K562 (cell line): ENCODE measurements around the gene NRN1L. TPM values are rescaled to one million over a fixed set of nuclear protein-coding genes. Genes with fewer than 3 reads are reported as not detected.

Experiments used
- DDX20 ChIP-seq: fragments of 450-650 bp; IDR thresholded peaks from 2 replicates; pipeline ENCODE4 v1.6.1; 2016; ENCODE audit warnings: missing genetic modification characterization, low read depth, mild to moderate bottlenecking, missing compliant biosample characterization, moderate library complexity
- EP400 ChIP-seq: fragments of 450-650 bp; IDR thresholded peaks from 2 replicates; pipeline ENCODE4 v1.6.1; 2017; ENCODE audit warnings: antibody characterized with exemption, mild to moderate bottlenecking, moderate library complexity
- GMEB1 ChIP-seq: fragments of 250-450 bp; sonication (Bioruptor Pico); IDR thresholded peaks from 2 replicates; pipeline ENCODE4 v1.4.0; 2020; ENCODE audit warnings: mild to moderate bottlenecking
- HMG20B ChIP-seq: fragments of 250-450 bp; sonication (Bioruptor Pico); IDR thresholded peaks from 2 replicates; pipeline ENCODE4 v1.5.0; 2021; ENCODE audit warnings: mild to moderate bottlenecking
- KDM4B ChIP-seq, 2 experiments: fragments of 450-650 bp in 1 of 2; sonication (generic) in 1 of 2; IDR thresholded peaks; 2 replicates each; pipeline ENCODE4 v1.6.1; 2016 to 2017; ENCODE audit warnings: borderline replicate concordance in 2 of 2, antibody characterized with exemption in 1 of 2, low read depth in 1 of 2, mild to moderate bottlenecking in 1 of 2
- MECOM ChIP-seq: fragments of 250-450 bp; sonication (Bioruptor Pico); IDR thresholded peaks from 2 replicates; pipeline ENCODE4 v1.8.0; 2022; ENCODE audit warnings: inconsistent platforms
- MYBL2 ChIP-seq, 2 experiments: fragments of 450-650 bp in 1 of 2; sonication (generic) in 1 of 2; formaldehyde crosslinking in 1 of 2; IDR thresholded peaks; 2 replicates each; pipeline versions ENCODE4 v1.6.1 to v1.8.1; 2017 to 2022; ENCODE audit warnings: borderline replicate concordance in 1 of 2, inconsistent platforms in 1 of 2, low read depth in 1 of 2, mild to moderate bottlenecking in 1 of 2, missing genetic modification reagents in 1 of 2, moderate library complexity in 1 of 2
- NFE2 ChIP-seq: IDR thresholded peaks from 2 replicates; pipeline ENCODE4 v1.6.1; 2014; ENCODE audit warnings: antibody characterized with exemption, low read depth
- PTRF ChIP-seq: fragments of 450-650 bp; IDR thresholded peaks from 2 replicates; pipeline ENCODE4 v1.6.1; 2016; ENCODE audit warnings: mild to moderate bottlenecking, missing genetic modification characterization, missing compliant biosample characterization
- RBFOX2 ChIP-seq: fragments of 200-400 bp; formaldehyde crosslinking; IDR thresholded peaks from 2 replicates; pipeline ENCODE4 v1.6.1; 2017; ENCODE audit warnings: low read depth, mild to moderate bottlenecking, low read length, moderate library complexity
- SMARCC2 ChIP-seq: fragments of 450-650 bp; IDR thresholded peaks from 2 replicates; pipeline ENCODE4 v1.6.1; 2017; ENCODE audit warnings: antibody characterized with exemption, moderate library complexity, mild to moderate bottlenecking, low read depth
- TAF1 ChIP-seq: IDR thresholded peaks from 2 replicates; pipeline ENCODE4 v1.6.1; 2011; ENCODE audit warnings: mild to moderate bottlenecking, low read length, moderate library complexity; ENCODE audit not compliant: insufficient read depth, control insufficient read depth, severe bottlenecking; ENCODE audit errors: extremely low read depth
- ZBTB1 ChIP-seq: sonication (generic); formaldehyde crosslinking; IDR thresholded peaks from 2 replicates; pipeline ENCODE4 v1.8.1; 2023; ENCODE audit warnings: missing genetic modification reagents, low read depth, mild to moderate bottlenecking, borderline replicate concordance
- ZBTB34 ChIP-seq: fragments of 250-450 bp; sonication (Bioruptor Pico); IDR thresholded peaks from 2 replicates; pipeline ENCODE4 v1.8.0; 2021; ENCODE audit warnings: mild to moderate bottlenecking, moderate library complexity
- ZBTB8A ChIP-seq: fragments of 450-650 bp; IDR thresholded peaks from 2 replicates; pipeline ENCODE4 v1.6.1; 2018; ENCODE audit warnings: mild to moderate bottlenecking, moderate library complexity; ENCODE audit not compliant: partially characterized antibody
- ZKSCAN8 ChIP-seq: fragments of 200-800 bp; sonication (Bioruptor generic); IDR thresholded peaks from 2 replicates; pipeline ENCODE4 v1.6.1; 2016; ENCODE audit warnings: missing genetic modification characterization, missing compliant biosample characterization
- ZNF197 ChIP-seq: fragments of 200-800 bp; sonication (Bioruptor generic); IDR thresholded peaks from 2 replicates; pipeline ENCODE4 v1.6.1; 2016; ENCODE audit warnings: low read depth, missing genetic modification characterization, missing compliant biosample characterization
- ZNF253 ChIP-seq: fragments of 250-450 bp; sonication (Bioruptor Pico); conservative IDR thresholded peaks from 2 replicates; pipeline ENCODE4 v1.6.1; 2021; ENCODE audit warnings: mild to moderate bottlenecking
- ZNF280A ChIP-seq: fragments of 450-650 bp; IDR thresholded peaks from 2 replicates; pipeline ENCODE4 v1.6.1; 2018; ENCODE audit warnings: mild to moderate bottlenecking, low read depth; ENCODE audit not compliant: partially characterized antibody
- ZNF311 ChIP-seq: fragments of 250-450 bp; sonication (Bioruptor Pico); IDR thresholded peaks from 2 replicates; pipeline ENCODE4 v1.4.0; 2020; ENCODE audit warnings: mild to moderate bottlenecking, moderate library complexity
- ZNF449 ChIP-seq: fragments of 250-450 bp; sonication (Bioruptor Pico); IDR thresholded peaks from 2 replicates; pipeline ENCODE4 v1.8.0; 2022; ENCODE audit warnings: moderate library complexity, mild to moderate bottlenecking, inconsistent platforms
- polyA plus RNA-seq, 8 experiments: library from polyadenylated mRNA; depleted of rRNA in 4 of 8; stranded (reverse) in 5 of 8; unstranded in 3 of 8; fragments of >200 nt; fragmentation: Nextera tagmentation in 2 of 8; fragmentation: Illumina TruSeq in 1 of 8; extraction: Ambion mirVana in 2 of 8; extraction: Trizol in 1 of 8; gene quantifications; 2 replicates each; pipeline versions ENCODE4 v1.2.1 to v1.2.3, GENCODE V29; 2011 to 2014; ENCODE audit warnings: inconsistent platforms in 1 of 8, missing spikeins in 1 of 8
- total RNA-seq, 7 experiments: library from RNA; depleted of rRNA in 6 of 7; stranded (reverse); fragments of >200 nt in 6 of 7; fragmentation: Illumina TruSeq in 2 of 7; extraction: Trizol in 2 of 7; gene quantifications; 2 replicates each; pipeline versions ENCODE4 v1.2.1 to v1.2.3, GENCODE V29; 2011 to 2021; ENCODE audit warnings: low replicate concordance in 1 of 7

NRN1L gene
- total and polyA plus RNA-seq, 9 of the 15 experiments (the other 6 are each of a cell fraction or from before 2014, with no cell fraction given): 0.22 to 0.86 (median 0.61) TPM; not detected in 5

- TF ChIP-seq ZNF197 (CRISPR knock-in tag): no peak
- TF ChIP-seq ZBTB8A: no peak
- no peak for TF ChIP-seq KDM4B (IDR thresholded peaks at IDR 0.05; ENCODE audit: borderline replicate concordance in 2 of 2, low read depth in 1 of 2)
- no peak for TF ChIP-seq MYBL2 (IDR thresholded peaks at IDR 0.05; ENCODE audit: low read depth)
- TF ChIP-seq MYBL2 (CRISPR knock-in tag; IDR thresholded peaks at IDR 0.05; ENCODE audit: borderline replicate concordance): no peak
- peak; percentile 58 for TF ChIP-seq TAF1
- TF ChIP-seq RBFOX2: peak; percentile 73
- TF ChIP-seq ZNF280A: no peak
- no peak for TF ChIP-seq DDX20 (tag)
- TF ChIP-seq ZBTB34: no peak
- TF ChIP-seq ZNF449 (CRISPR knock-in tag): no peak
- TF ChIP-seq ZBTB1 (CRISPR knock-in tag): no peak
- TF ChIP-seq ZNF311 (CRISPR knock-in tag): no peak
- TF ChIP-seq GMEB1 (CRISPR knock-in tag): no peak
- no peak for TF ChIP-seq PTRF (tag)
- TF ChIP-seq ZNF253 (CRISPR knock-in tag): no peak
- no peak for TF ChIP-seq MECOM (CRISPR knock-in tag)
- no peak for TF ChIP-seq SMARCC2
- TF ChIP-seq ZKSCAN8 (CRISPR knock-in tag): no peak
- TF ChIP-seq EP400: peak; percentile 51; the same call in 1 of the 2 replicates
- no peak for TF ChIP-seq NFE2
- TF ChIP-seq HMG20B (CRISPR knock-in tag): no peak
Measured at GRCh38 chr16:67847064-67847861, 37.4 kb upstream of the NRN1L start, which contains the start of gene CENPT (continued).
